GM23338 (cell line): ENCODE results near the gene PTOV1. TPM values are rescaled to one million over a fixed set of nuclear protein-coding genes. Genes with fewer than 3 reads are reported as not detected.

Source experiments
- ATAC-seq: fragments of 200-7000 bp; cut with Tn5 transposase; 3 replicates; pipeline ENCODE4 v1.9.1; 2020
- DNase-seq: peaks from one replicate; pipeline ENCODE4 v3.0.0-alpha.2; 2015; ENCODE audit warnings: low spot score
- H2AFZ ChIP-seq: fragments of 200-600 bp; sonication (generic); 2 replicates; pipeline ENCODE4 v1.8.0; 2016; ENCODE audit warnings: antibody characterized with exemption, mild to moderate bottlenecking, moderate library complexity
- H3F3A ChIP-seq: fragments of 200-600 bp; sonication (generic); replicated peaks from 2 replicates; pipeline ENCODE4 v1.8.0; 2017; ENCODE audit warnings: antibody characterized with exemption, mixed run types, low read depth
- H3K27ac ChIP-seq: fragments of 200-600 bp; sonication (generic); 2 replicates; pipeline ENCODE4 v1.6.1; 2016; ENCODE audit warnings: low read depth
- H3K27me3 ChIP-seq: fragments of 200-600 bp; sonication (generic); 2 replicates; pipeline ENCODE4 v1.8.0; 2016; ENCODE audit warnings: mild to moderate bottlenecking, mixed run types, moderate library complexity; ENCODE audit not compliant: insufficient read depth
- H3K36me3 ChIP-seq: fragments of 200-600 bp; sonication (generic); 2 replicates; pipeline ENCODE4 v1.8.0; 2016; ENCODE audit warnings: mild to moderate bottlenecking; ENCODE audit not compliant: insufficient read depth
- H3K4me1 ChIP-seq: fragments of 200-600 bp; sonication (generic); 2 replicates; pipeline ENCODE4 v1.8.0; 2016; ENCODE audit warnings: mild to moderate bottlenecking, moderate library complexity; ENCODE audit not compliant: insufficient read depth
- H3K4me2 ChIP-seq: fragments of 200-600 bp; sonication (generic); 2 replicates; pipeline ENCODE4 v1.7.1; 2017; ENCODE audit warnings: mixed run types
- H3K4me3 ChIP-seq: fragments of 200-600 bp; sonication (generic); 2 replicates; pipeline ENCODE4 v1.6.1; 2016; ENCODE audit warnings: mixed run types
- H3K79me2 ChIP-seq: fragments of 200-600 bp; sonication (generic); replicated peaks from 2 replicates; pipeline ENCODE4 v1.8.0; 2017; ENCODE audit warnings: mild to moderate bottlenecking; ENCODE audit not compliant: insufficient read depth
- H3K9me2 ChIP-seq: fragments of 200-600 bp; sonication (generic); 2 replicates; pipeline ENCODE4 v1.8.0; 2017; ENCODE audit not compliant: insufficient read depth
- H4K20me1 ChIP-seq: fragments of 200-600 bp; sonication (generic); replicated peaks from 2 replicates; pipeline ENCODE4 v1.8.0; 2017; ENCODE audit warnings: mild to moderate bottlenecking; ENCODE audit not compliant: insufficient read depth
- H3K27ac Mint-ChIP-seq: 2 replicates; pipeline ENCODE4 v1.8.0; 2020; ENCODE audit warnings: inconsistent platforms, mild to moderate bottlenecking, moderate library complexity, mixed read lengths
- H3K27me3 Mint-ChIP-seq: 3 replicates; pipeline ENCODE4 v1.8.0; 2022; ENCODE audit warnings: low read depth, mild to moderate bottlenecking, moderate library complexity, mixed read lengths, inconsistent platforms; ENCODE audit not compliant: insufficient read depth, poor library complexity
- H3K36me3 Mint-ChIP-seq: 3 replicates; pipeline ENCODE4 v1.8.0; 2021; ENCODE audit warnings: low read depth, mild to moderate bottlenecking, inconsistent platforms, moderate library complexity, mixed read lengths
- H3K4me1 Mint-ChIP-seq: 3 replicates; pipeline ENCODE4 v1.8.0; 2020; ENCODE audit warnings: mild to moderate bottlenecking, inconsistent platforms, mixed read lengths
- H3K4me3 Mint-ChIP-seq: 3 replicates; pipeline ENCODE4 v1.8.0; 2021; ENCODE audit warnings: moderate library complexity, mild to moderate bottlenecking, inconsistent platforms, mixed read lengths
- H3K9me3 Mint-ChIP-seq: 3 replicates; pipeline ENCODE4 v1.8.0; 2020; ENCODE audit warnings: moderate library complexity, mild to moderate bottlenecking, inconsistent platforms, mixed read lengths
- CREB1 ChIP-seq: fragments of 250-450 bp; sonication (Bioruptor Pico); IDR thresholded peaks from 2 replicates; pipeline ENCODE4 v1.5.0; 2020; ENCODE audit warnings: low read depth, mild to moderate bottlenecking, moderate library complexity
- EZH2 ChIP-seq: fragments of 200-600 bp; sonication (generic); IDR thresholded peaks from one replicate; pipeline ENCODE4 v1.8.0; 2017; ENCODE audit warnings: antibody characterized with exemption, mild to moderate bottlenecking, low read depth; ENCODE audit not compliant: unreplicated experiment
- EZH2phosphoT487 ChIP-seq: fragments of 200-600 bp; sonication (generic); IDR thresholded peaks from one replicate; pipeline ENCODE4 v1.8.1; 2018; ENCODE audit warnings: antibody characterized with exemption; ENCODE audit not compliant: unreplicated experiment
- JUNB ChIP-seq: IDR thresholded peaks from one replicate; pipeline ENCODE4 v1.6.1; 2016; ENCODE audit warnings: antibody characterized with exemption; ENCODE audit not compliant: unreplicated experiment
- NANOG ChIP-seq: IDR thresholded peaks from 2 replicates; pipeline ENCODE4 v1.6.1; 2016; ENCODE audit warnings: antibody characterized with exemption, borderline replicate concordance
- POLR2AphosphoS5 ChIP-seq: IDR thresholded peaks from 2 replicates; pipeline ENCODE4 v1.6.1; 2016; ENCODE audit warnings: antibody characterized with exemption, low read depth
- STAT1 ChIP-seq: IDR thresholded peaks from one replicate; pipeline ENCODE4 v1.6.1; 2016; ENCODE audit warnings: antibody characterized with exemption; ENCODE audit not compliant: unreplicated experiment
- ZNF114 ChIP-seq: fragments of 250-450 bp; sonication (Bioruptor Pico); IDR thresholded peaks from 2 replicates; pipeline ENCODE4 v1.5.0; 2020; ENCODE audit warnings: mild to moderate bottlenecking, moderate library complexity
- ZNF331 ChIP-seq: fragments of 250-450 bp; sonication (Bioruptor Pico); IDR thresholded peaks from 2 replicates; pipeline ENCODE4 v1.5.0; 2020; ENCODE audit warnings: low read depth, mild to moderate bottlenecking, moderate library complexity
- ZNF462 ChIP-seq: fragments of 250-450 bp; sonication (Bioruptor Pico); IDR thresholded peaks from 2 replicates; pipeline ENCODE4 v1.5.0; 2020; ENCODE audit warnings: mild to moderate bottlenecking, moderate library complexity
- polyA plus RNA-seq: library from polyadenylated mRNA; unstranded; fragments of >200 nt; fragmentation: Nextera tagmentation; extraction: Ambion mirVana; gene quantifications from 2 replicates; pipeline ENCODE4 v1.2.1, GENCODE V29; 2016
- total RNA-seq: library from RNA; depleted of rRNA; stranded (reverse); fragments of >200 nt; shearing (Covaris generic); gene quantifications from 2 replicates; pipeline ENCODE4 v1.2.3, GENCODE V29; 2014
- TF ChIP-seq, protein P1 (sequence below): IDR thresholded peaks from 2 replicates; pipeline ENCODE4 v1.6.1; 2016; ENCODE audit warnings: antibody characterized with exemption
- TF ChIP-seq, protein P2 (sequence below): IDR thresholded peaks from one replicate; pipeline ENCODE4 v1.6.1; 2018; ENCODE audit warnings: antibody characterized with exemption; ENCODE audit not compliant: unreplicated experiment
- TF ChIP-seq, protein P3 (sequence below), 2 experiments: fragments of 200-600 bp in 1 of 2; sonication (generic) in 1 of 2; conservative IDR thresholded peaks; 2 replicates each; pipeline versions ENCODE4 v1.5.1 to v1.6.1; 2016 to 2017; ENCODE audit warnings: antibody characterized with exemption in 2 of 2, low read depth in 2 of 2, mild to moderate bottlenecking in 2 of 2, moderate library complexity in 1 of 2

PTOV1 gene
- total and polyA plus RNA-seq, 2 experiments from 2014 or later: 188 to 209 TPM

GRCh38 chr19:49831592-49831991 lies 19.4 kb upstream of the PTOV1 start:
- H3K4me3 Mint-ChIP-seq: no peak overlapping the region
- no peak overlapping the region for H3K27ac Mint-ChIP-seq
- peaks cover 27% of the 10 kb centered on the region for H3K36me3 Mint-ChIP-seq
- no peak overlapping the region for H2AFZ ChIP-seq
- H3K4me3 ChIP-seq: no peak overlapping the region
- no peaks in the 10 kb centered on the region; the same call in 1 of the 3 replicates for H3K9me3 Mint-ChIP-seq
- H3K9me2 ChIP-seq: no peaks in the 10 kb centered on the region
- H4K20me1 ChIP-seq: no peaks in the 10 kb centered on the region; the same call in 1 of the 2 replicates
- H3K27me3 Mint-ChIP-seq: peaks cover 10% of the 10 kb centered on the region
- no peaks in the 10 kb centered on the region; the same call in 2 of the 3 replicates for H3K4me1 Mint-ChIP-seq
- H3K4me1 ChIP-seq: no peaks in the 10 kb centered on the region
- no peaks in the 10 kb centered on the region for H3K27me3 ChIP-seq
- H3K36me3 ChIP-seq: no peaks in the 10 kb centered on the region
- ATAC-seq (no peak), DNase-seq (no peak)
- no peak for TF ChIP-seq STAT1
- TF ChIP-seq CREB1 (CRISPR knock-in tag): no peak
- TF ChIP-seq, protein P1, sequence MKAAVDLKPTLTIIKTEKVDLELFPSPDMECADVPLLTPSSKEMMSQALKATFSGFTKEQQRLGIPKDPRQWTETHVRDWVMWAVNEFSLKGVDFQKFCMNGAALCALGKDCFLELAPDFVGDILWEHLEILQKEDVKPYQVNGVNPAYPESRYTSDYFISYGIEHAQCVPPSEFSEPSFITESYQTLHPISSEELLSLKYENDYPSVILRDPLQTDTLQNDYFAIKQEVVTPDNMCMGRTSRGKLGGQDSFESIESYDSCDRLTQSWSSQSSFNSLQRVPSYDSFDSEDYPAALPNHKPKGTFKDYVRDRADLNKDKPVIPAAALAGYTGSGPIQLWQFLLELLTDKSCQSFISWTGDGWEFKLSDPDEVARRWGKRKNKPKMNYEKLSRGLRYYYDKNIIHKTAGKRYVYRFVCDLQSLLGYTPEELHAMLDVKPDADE: no peak
- TF ChIP-seq EZH2phosphoT487: no peak
- no peak for TF ChIP-seq ZNF331
- no peak for TF ChIP-seq ZNF114 (CRISPR knock-in tag)
- no peak for TF ChIP-seq POLR2AphosphoS5
- TF ChIP-seq, protein P2, sequence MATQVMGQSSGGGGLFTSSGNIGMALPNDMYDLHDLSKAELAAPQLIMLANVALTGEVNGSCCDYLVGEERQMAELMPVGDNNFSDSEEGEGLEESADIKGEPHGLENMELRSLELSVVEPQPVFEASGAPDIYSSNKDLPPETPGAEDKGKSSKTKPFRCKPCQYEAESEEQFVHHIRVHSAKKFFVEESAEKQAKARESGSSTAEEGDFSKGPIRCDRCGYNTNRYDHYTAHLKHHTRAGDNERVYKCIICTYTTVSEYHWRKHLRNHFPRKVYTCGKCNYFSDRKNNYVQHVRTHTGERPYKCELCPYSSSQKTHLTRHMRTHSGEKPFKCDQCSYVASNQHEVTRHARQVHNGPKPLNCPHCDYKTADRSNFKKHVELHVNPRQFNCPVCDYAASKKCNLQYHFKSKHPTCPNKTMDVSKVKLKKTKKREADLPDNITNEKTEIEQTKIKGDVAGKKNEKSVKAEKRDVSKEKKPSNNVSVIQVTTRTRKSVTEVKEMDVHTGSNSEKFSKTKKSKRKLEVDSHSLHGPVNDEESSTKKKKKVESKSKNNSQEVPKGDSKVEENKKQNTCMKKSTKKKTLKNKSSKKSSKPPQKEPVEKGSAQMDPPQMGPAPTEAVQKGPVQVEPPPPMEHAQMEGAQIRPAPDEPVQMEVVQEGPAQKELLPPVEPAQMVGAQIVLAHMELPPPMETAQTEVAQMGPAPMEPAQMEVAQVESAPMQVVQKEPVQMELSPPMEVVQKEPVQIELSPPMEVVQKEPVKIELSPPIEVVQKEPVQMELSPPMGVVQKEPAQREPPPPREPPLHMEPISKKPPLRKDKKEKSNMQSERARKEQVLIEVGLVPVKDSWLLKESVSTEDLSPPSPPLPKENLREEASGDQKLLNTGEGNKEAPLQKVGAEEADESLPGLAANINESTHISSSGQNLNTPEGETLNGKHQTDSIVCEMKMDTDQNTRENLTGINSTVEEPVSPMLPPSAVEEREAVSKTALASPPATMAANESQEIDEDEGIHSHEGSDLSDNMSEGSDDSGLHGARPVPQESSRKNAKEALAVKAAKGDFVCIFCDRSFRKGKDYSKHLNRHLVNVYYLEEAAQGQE: no peak
- no peak for TF ChIP-seq ZNF462
- TF ChIP-seq, protein P3, sequence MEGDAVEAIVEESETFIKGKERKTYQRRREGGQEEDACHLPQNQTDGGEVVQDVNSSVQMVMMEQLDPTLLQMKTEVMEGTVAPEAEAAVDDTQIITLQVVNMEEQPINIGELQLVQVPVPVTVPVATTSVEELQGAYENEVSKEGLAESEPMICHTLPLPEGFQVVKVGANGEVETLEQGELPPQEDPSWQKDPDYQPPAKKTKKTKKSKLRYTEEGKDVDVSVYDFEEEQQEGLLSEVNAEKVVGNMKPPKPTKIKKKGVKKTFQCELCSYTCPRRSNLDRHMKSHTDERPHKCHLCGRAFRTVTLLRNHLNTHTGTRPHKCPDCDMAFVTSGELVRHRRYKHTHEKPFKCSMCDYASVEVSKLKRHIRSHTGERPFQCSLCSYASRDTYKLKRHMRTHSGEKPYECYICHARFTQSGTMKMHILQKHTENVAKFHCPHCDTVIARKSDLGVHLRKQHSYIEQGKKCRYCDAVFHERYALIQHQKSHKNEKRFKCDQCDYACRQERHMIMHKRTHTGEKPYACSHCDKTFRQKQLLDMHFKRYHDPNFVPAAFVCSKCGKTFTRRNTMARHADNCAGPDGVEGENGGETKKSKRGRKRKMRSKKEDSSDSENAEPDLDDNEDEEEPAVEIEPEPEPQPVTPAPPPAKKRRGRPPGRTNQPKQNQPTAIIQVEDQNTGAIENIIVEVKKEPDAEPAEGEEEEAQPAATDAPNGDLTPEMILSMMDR (conservative IDR thresholded peaks at IDR 0.05; ENCODE audit: low read depth in 2 of 2): no peak
- no peak for TF ChIP-seq JUNB
- no peak for TF ChIP-seq EZH2
- no peak for TF ChIP-seq NANOG
- H3K27ac ChIP-seq: no peak overlapping the region
- H3K79me2 ChIP-seq: no peaks in the 10 kb centered on the region
- H3F3A ChIP-seq: no peaks in the 10 kb centered on the region
- H3K4me2 ChIP-seq: no peak overlapping the region
